HEK293 (cell line): Measurements from ENCODE around the gene C1QL2.

Experiments
- CTCF ChIP-seq: fragments of 450-650 bp; formaldehyde crosslinking; IDR thresholded peaks from 2 replicates; pipeline ENCODE4 v1.5.1; 2016; ENCODE audit warnings: missing biosample characterization, missing genetic modification characterization
- ZBTB26 ChIP-seq: fragments of 450-650 bp; formaldehyde crosslinking; optimal IDR thresholded peaks from 2 replicates; pipeline ENCODE3; 2016; ENCODE audit warnings: missing biosample characterization, mild to moderate bottlenecking, missing genetic modification characterization
- ZNF274 ChIP-seq, 2 experiments: fragments of 200-500 bp in 1 of 2; fragments of 450-650 bp in 1 of 2; sonication (Bioruptor generic) in 1 of 2; formaldehyde crosslinking in 1 of 2; IDR thresholded peaks; 2 replicates each; pipeline versions ENCODE4 v1.5.1 to v1.6.1; 2014 to 2016; ENCODE audit warnings: borderline replicate concordance in 1 of 2, inconsistent platforms in 1 of 2, low read length in 1 of 2, missing biosample characterization in 1 of 2, missing genetic modification characterization in 1 of 2
- ZNF610 ChIP-seq: fragments of 450-650 bp; formaldehyde crosslinking; IDR thresholded peaks from 2 replicates; pipeline ENCODE4 v1.5.1; 2016; ENCODE audit warnings: missing biosample characterization, missing genetic modification characterization, borderline replicate concordance
- TF ChIP-seq, protein P1 (sequence below): sonication (generic); formaldehyde crosslinking; IDR thresholded peaks from 2 replicates; pipeline ENCODE4 v1.8.1; 2022; ENCODE audit warnings: mild to moderate bottlenecking, moderate library complexity, missing genetic modification reagents
- TF ChIP-seq, protein P2 (sequence below): fragments of 450-650 bp; formaldehyde crosslinking; IDR thresholded peaks from 2 replicates; pipeline ENCODE4 v1.5.1; 2016; ENCODE audit warnings: missing biosample characterization, missing genetic modification characterization, low read depth

DNA sequence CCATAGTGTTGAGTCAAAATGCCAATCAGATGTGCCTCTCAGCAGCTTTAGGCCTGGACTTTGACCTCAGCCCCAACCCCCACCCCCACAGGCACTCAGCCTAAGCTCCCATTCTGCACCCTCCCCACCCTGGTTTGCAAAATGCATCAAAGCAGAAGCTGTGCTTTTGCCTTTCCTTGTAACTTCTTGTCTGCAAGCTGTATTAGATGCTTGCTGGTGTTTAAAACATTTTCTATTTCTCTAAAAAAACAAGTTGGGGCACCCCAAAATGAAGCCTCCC lies 38.5 kb upstream of the C1QL2 start:
- TF ChIP-seq, protein P1, sequence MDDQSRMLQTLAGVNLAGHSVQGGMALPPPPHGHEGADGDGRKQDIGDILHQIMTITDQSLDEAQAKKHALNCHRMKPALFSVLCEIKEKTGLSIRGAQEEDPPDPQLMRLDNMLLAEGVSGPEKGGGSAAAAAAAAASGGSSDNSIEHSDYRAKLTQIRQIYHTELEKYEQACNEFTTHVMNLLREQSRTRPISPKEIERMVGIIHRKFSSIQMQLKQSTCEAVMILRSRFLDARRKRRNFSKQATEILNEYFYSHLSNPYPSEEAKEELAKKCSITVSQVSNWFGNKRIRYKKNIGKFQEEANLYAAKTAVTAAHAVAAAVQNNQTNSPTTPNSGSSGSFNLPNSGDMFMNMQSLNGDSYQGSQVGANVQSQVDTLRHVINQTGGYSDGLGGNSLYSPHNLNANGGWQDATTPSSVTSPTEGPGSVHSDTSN (CRISPR knock-in tag), result no peak
- TF ChIP-seq, protein P2, sequence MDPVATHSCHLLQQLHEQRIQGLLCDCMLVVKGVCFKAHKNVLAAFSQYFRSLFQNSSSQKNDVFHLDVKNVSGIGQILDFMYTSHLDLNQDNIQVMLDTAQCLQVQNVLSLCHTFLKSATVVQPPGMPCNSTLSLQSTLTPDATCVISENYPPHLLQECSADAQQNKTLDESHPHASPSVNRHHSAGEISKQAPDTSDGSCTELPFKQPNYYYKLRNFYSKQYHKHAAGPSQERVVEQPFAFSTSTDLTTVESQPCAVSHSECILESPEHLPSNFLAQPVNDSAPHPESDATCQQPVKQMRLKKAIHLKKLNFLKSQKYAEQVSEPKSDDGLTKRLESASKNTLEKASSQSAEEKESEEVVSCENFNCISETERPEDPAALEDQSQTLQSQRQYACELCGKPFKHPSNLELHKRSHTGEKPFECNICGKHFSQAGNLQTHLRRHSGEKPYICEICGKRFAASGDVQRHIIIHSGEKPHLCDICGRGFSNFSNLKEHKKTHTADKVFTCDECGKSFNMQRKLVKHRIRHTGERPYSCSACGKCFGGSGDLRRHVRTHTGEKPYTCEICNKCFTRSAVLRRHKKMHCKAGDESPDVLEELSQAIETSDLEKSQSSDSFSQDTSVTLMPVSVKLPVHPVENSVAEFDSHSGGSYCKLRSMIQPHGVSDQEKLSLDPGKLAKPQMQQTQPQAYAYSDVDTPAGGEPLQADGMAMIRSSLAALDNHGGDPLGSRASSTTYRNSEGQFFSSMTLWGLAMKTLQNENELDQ, result no peak
- no peak for TF ChIP-seq ZNF274 (IDR thresholded peaks at IDR 0.05; ENCODE audit: low read length)
- TF ChIP-seq ZNF274 (tag by site-specific recombination; IDR thresholded peaks at IDR 0.05; ENCODE audit: borderline replicate concordance), result no peak
- no peak for TF ChIP-seq CTCF (tag by site-specific recombination)
- TF ChIP-seq ZNF610 (tag by site-specific recombination), result no peak
- no peak for TF ChIP-seq ZBTB26 (tag by site-specific recombination)
